OCI-LY1 (cell line): ENCODE measurements around the gene UGT1A10.

ENCODE experiments used
- CTCF ChIP-seq: fragments of 200-600 bp; sonication (generic), shearing (Covaris generic); IDR thresholded peaks from 2 replicates; pipeline ENCODE4 v1.5.1; 2017; ENCODE audit warnings: mild to moderate bottlenecking, antibody characterized with exemption, low read length, moderate library complexity, mixed read lengths
- EZH2 ChIP-seq: fragments of 200-600 bp; sonication (generic), shearing (Covaris generic); IDR thresholded peaks from 2 replicates; pipeline ENCODE4 v1.8.0; 2017; ENCODE audit warnings: borderline replicate concordance, mixed run types, mild to moderate bottlenecking, antibody characterized with exemption, low read length, moderate library complexity, mixed read lengths

DNA sequence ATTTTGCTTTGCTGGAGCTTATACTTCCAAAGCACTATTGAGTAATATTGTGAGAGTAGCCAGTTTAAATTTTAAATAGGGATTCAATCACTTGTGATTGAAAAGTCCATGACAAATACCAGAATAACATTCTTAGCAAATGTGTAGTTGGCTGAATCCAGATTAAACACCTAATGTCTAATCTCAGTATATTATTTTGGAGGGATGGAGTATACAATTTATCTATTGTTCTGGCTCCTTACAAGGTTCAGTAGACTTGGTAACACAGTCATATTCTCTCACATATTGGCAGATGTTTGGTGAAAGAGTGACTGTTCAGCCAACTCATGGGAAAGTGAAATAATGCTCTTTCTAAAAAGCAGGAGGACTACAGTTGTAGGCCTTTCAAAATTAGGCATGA lies 37.6 kb downstream of the UGT1A10 start:
- TF ChIP-seq EZH2: no peak
- TF ChIP-seq CTCF: no peak
